H9 (cell line): ENCODE data around the gene ADAMTSL4. TPM values are rescaled to one million over a fixed set of nuclear protein-coding genes. Genes with fewer than 3 reads are reported as not detected.
A peak's percentile ranks its signal among the peaks of the same experiment; 100 is the strongest.

Experiments
- DNase-seq: peaks from one replicate; pipeline ENCODE4 v3.0.0-alpha.2; 2017
- H2AFZ ChIP-seq: one replicate; pipeline ENCODE4 v1.6.1; 2013; ENCODE audit warnings: mild to moderate bottlenecking, low read length, control low read depth, moderate library complexity
- H2AK5ac ChIP-seq: 2 replicates; pipeline ENCODE4 v1.6.1; 2013; ENCODE audit warnings: low read length, control low read depth, mixed read lengths; ENCODE audit not compliant: insufficient read length
- H2BK120ac ChIP-seq: one replicate; pipeline ENCODE4 v1.6.1; 2013; ENCODE audit warnings: low read depth, mild to moderate bottlenecking, low read length, control low read depth, inconsistent platforms; ENCODE audit not compliant: poor library complexity, severe bottlenecking
- H2BK12ac ChIP-seq: 2 replicates; pipeline ENCODE4 v1.6.1; 2013; ENCODE audit warnings: low read length, control low read depth, mixed read lengths, low read depth; ENCODE audit not compliant: insufficient read length
- H2BK15ac ChIP-seq: 2 replicates; pipeline ENCODE4 v1.6.1; 2013; ENCODE audit warnings: low read depth, low read length, control low read depth
- H2BK20ac ChIP-seq: one replicate; pipeline ENCODE4 v1.6.1; 2013; ENCODE audit warnings: low read depth, mild to moderate bottlenecking, low read length, control low read depth, inconsistent platforms; ENCODE audit not compliant: poor library complexity, severe bottlenecking
- H2BK5ac ChIP-seq: 2 replicates; pipeline ENCODE4 v1.6.1; 2013; ENCODE audit warnings: low read length, control low read depth, mixed read lengths; ENCODE audit not compliant: insufficient read length
- H3K14ac ChIP-seq: 2 replicates; pipeline ENCODE4 v1.6.1; 2013; ENCODE audit warnings: low read length, control low read depth; ENCODE audit not compliant: insufficient read depth
- H3K18ac ChIP-seq: 2 replicates; pipeline ENCODE4 v1.6.1; 2013; ENCODE audit warnings: low read depth, mild to moderate bottlenecking, mixed read lengths, low read length, control low read depth; ENCODE audit not compliant: insufficient read length
- H3K23ac ChIP-seq: 2 replicates; pipeline ENCODE4 v1.6.1; 2013; ENCODE audit warnings: low read length, control low read depth, mixed read lengths, low read depth; ENCODE audit not compliant: insufficient read length
- H3K23me2 ChIP-seq: 2 replicates; pipeline ENCODE4 v1.6.1; 2013; ENCODE audit warnings: low read depth, mild to moderate bottlenecking, mixed read lengths, low read length, control low read depth; ENCODE audit not compliant: insufficient read length, poor library complexity, severe bottlenecking
- H3K27ac ChIP-seq: 2 replicates; pipeline ENCODE4 v1.5.1; 2013; ENCODE audit warnings: low read length, control low read depth, mixed read lengths, low read depth; ENCODE audit not compliant: insufficient read length
- H3K27me3 ChIP-seq: 2 replicates; pipeline ENCODE4 v1.6.1; 2013; ENCODE audit warnings: low read length, control low read depth, inconsistent platforms; ENCODE audit not compliant: insufficient read depth
- H3K4ac ChIP-seq: 2 replicates; pipeline ENCODE4 v1.6.1; 2013; ENCODE audit warnings: low read depth, mild to moderate bottlenecking, control low read depth, inconsistent platforms, low read length, moderate library complexity
- H3K4me1 ChIP-seq: 2 replicates; pipeline ENCODE4 v1.6.1; 2013; ENCODE audit warnings: low read length, control low read depth, inconsistent platforms; ENCODE audit not compliant: insufficient read depth
- H3K4me2 ChIP-seq: 2 replicates; pipeline ENCODE4 v1.6.1; 2013; ENCODE audit warnings: low read length, control low read depth, mixed read lengths; ENCODE audit not compliant: insufficient read length, insufficient read depth
- H3K56ac ChIP-seq: 2 replicates; pipeline ENCODE4 v1.6.1; 2013; ENCODE audit warnings: low read depth, mild to moderate bottlenecking, mixed read lengths, low read length, control low read depth; ENCODE audit not compliant: insufficient read length
- H3K79me1 ChIP-seq: 2 replicates; pipeline ENCODE4 v1.6.1; 2013; ENCODE audit warnings: low read depth, mild to moderate bottlenecking, moderate library complexity, low read length, control low read depth, inconsistent platforms; ENCODE audit not compliant: insufficient read depth, poor library complexity, severe bottlenecking
- H3K79me2 ChIP-seq: 2 replicates; pipeline ENCODE4 v1.6.1; 2013; ENCODE audit warnings: low read length, control low read depth, inconsistent platforms; ENCODE audit not compliant: insufficient read depth
- H3K9ac ChIP-seq: 2 replicates; pipeline ENCODE4 v1.6.1; 2013; ENCODE audit warnings: low read length, control low read depth, mixed read lengths; ENCODE audit not compliant: insufficient read length; ENCODE audit errors: extremely low read depth
- H3K9me3 ChIP-seq: one replicate; pipeline ENCODE4 v1.6.1; 2013; ENCODE audit warnings: low read depth, low read length, inconsistent platforms; ENCODE audit not compliant: control insufficient read depth
- H3T11ph ChIP-seq: one replicate; pipeline ENCODE4 v1.6.1; 2013; ENCODE audit warnings: mild to moderate bottlenecking, low read length, control low read depth, inconsistent platforms
- H4K20me1 ChIP-seq: one replicate; pipeline ENCODE4 v1.6.1; 2013; ENCODE audit not compliant: control insufficient read depth, insufficient read length, insufficient read depth
- H4K5ac ChIP-seq: 2 replicates; pipeline ENCODE4 v1.6.1; 2013; ENCODE audit warnings: low read depth, mild to moderate bottlenecking, mixed read lengths, low read length, control low read depth; ENCODE audit not compliant: insufficient read length
- H4K8ac ChIP-seq: replicated peaks from 2 replicates; pipeline ENCODE4 v1.6.1; 2013; ENCODE audit warnings: low read length, control low read depth, mixed read lengths, low read depth; ENCODE audit not compliant: insufficient read length
- H4K91ac ChIP-seq: 2 replicates; pipeline ENCODE4 v1.6.1; 2013; ENCODE audit warnings: low read depth, mild to moderate bottlenecking, moderate library complexity, mixed read lengths, low read length, control low read depth; ENCODE audit not compliant: insufficient read length
- H3K27ac Mint-ChIP-seq, 3 experiments: 2 replicates in 2 of 3; 3 replicates in 1 of 3; pipeline ENCODE4 v1.8.0; 2020 to 2021; ENCODE audit warnings: mixed read lengths in 3 of 3, mild to moderate bottlenecking in 1 of 3, moderate library complexity in 1 of 3
- H3K27me3 Mint-ChIP-seq: 2 replicates; pipeline ENCODE4 v1.8.0; 2021; ENCODE audit warnings: low read depth, mild to moderate bottlenecking, moderate library complexity, mixed read lengths
- H3K36me3 Mint-ChIP-seq, 3 experiments: 2 replicates in 2 of 3; 3 replicates in 1 of 3; pipeline ENCODE4 v1.8.0; 2020 to 2021; ENCODE audit warnings: low read depth in 3 of 3, mixed read lengths in 3 of 3; ENCODE audit not compliant: insufficient read depth in 1 of 3
- H3K4me1 Mint-ChIP-seq, 2 experiments: 2 replicates each; pipeline ENCODE4 v1.8.0; 2020; ENCODE audit warnings: mixed read lengths in 2 of 2
- H3K4me3 Mint-ChIP-seq, 2 experiments: 2 replicates in 1 of 2; 3 replicates in 1 of 2; pipeline ENCODE4 v1.8.0; 2020 to 2021; ENCODE audit warnings: mild to moderate bottlenecking in 2 of 2, mixed read lengths in 2 of 2, moderate library complexity in 1 of 2
- H3K9me3 Mint-ChIP-seq, 2 experiments: 2 replicates in 1 of 2; 3 replicates in 1 of 2; pipeline ENCODE4 v1.8.0; 2020; ENCODE audit warnings: mild to moderate bottlenecking in 2 of 2, mixed read lengths in 2 of 2, moderate library complexity in 1 of 2
- CTCF ChIP-seq: fragments of 200-600 bp; sonication (generic); conservative IDR thresholded peaks from 3 replicates; pipeline ENCODE4 v1.8.0; 2021; ENCODE audit warnings: antibody characterized with exemption, mild to moderate bottlenecking
- WGBS: extraction: QIAGEN DNeasy Blood & Tissue Kit; methylation state at CpG from one replicate; pipeline ENCODE4 v1.1.7; 2013; ENCODE audit warnings: missing lambda C conversion rate, low lambda C conversion rate, mixed read lengths; ENCODE audit not compliant: insufficient read length; ENCODE audit errors: extremely low coverage; 5-methylcytosine and 5-hydroxymethylcytosine counted together
- total RNA-seq: library from RNA; stranded (reverse); gene quantifications from 2 replicates; pipeline ENCODE4 v1.2.1, GENCODE V29; 2021

The ADAMTSL4 gene
- total RNA-seq, 1 experiment from 2014 or later, result 6.1 TPM

GRCh38 chr1:150557813-150558212 lies 8.6 kb downstream of the ADAMTSL4 start:
- no peaks in the 10 kb centered on the region for H3K9me3 ChIP-seq
- H3K23ac ChIP-seq, result no peak overlapping the region
- H4K20me1 ChIP-seq, result no peaks in the 10 kb centered on the region
- H2BK12ac ChIP-seq, result no peak overlapping the region
- no peak overlapping the region for H3K4ac ChIP-seq
- Mint-ChIP-seq H3K4me3 (no peak overlapping the region), H3K27ac (0 out of 7 replicates have a peak overlapping the region, but pooled peaks of 1 of the 3 experiments have one; percentile 17), H3K36me3 (peaks cover 3 to 5% (median 5%) of the 10 kb centered on the region in 3 experiments; a peak in 5 of 7 replicates), H3K4me1 (peaks cover 22 to 35% of the 10 kb centered on the region in 2 experiments), H3K27me3 (no peaks in the 10 kb centered on the region), H3K9me3 (no peaks in the 10 kb centered on the region)
- H3K9ac ChIP-seq, result no peak overlapping the region
- H4K8ac ChIP-seq, result no peak overlapping the region
- peak; percentile 25 for DNase-seq
- no peak overlapping the region for H2AK5ac ChIP-seq
- H4K91ac ChIP-seq, result no peak overlapping the region
- H4K5ac ChIP-seq, result no peak overlapping the region
- no peak overlapping the region for H2BK20ac ChIP-seq
- no peak overlapping the region for H2BK5ac ChIP-seq
- H3K27ac ChIP-seq, result no peak overlapping the region
- H3T11ph ChIP-seq, result no peak overlapping the region
- H2BK15ac ChIP-seq, result no peak overlapping the region
- no peaks in the 10 kb centered on the region for H3K79me2 ChIP-seq
- H3K4me2 ChIP-seq, result no peak overlapping the region
- TF ChIP-seq CTCF, result no peak
- H2AFZ ChIP-seq, result no peak overlapping the region
- peaks cover 11% of the 10 kb centered on the region for H3K23me2 ChIP-seq
- H3K18ac ChIP-seq, result no peak overlapping the region
- no peak overlapping the region for H3K56ac ChIP-seq
- no CpG with 5 or more reads among the region's 15 CpGs for WGBS
- H3K14ac ChIP-seq, result no peak overlapping the region
- H3K27me3 ChIP-seq, result no peaks in the 10 kb centered on the region
- H2BK120ac ChIP-seq, result no peak overlapping the region
- H3K79me1 ChIP-seq, result no peaks in the 10 kb centered on the region
- no peaks in the 10 kb centered on the region; the same call in 1 of the 2 replicates for H3K4me1 ChIP-seq
